GM18870 (cell line): ENCODE results near the gene AKAP13.
"Not testable (repeated sequence)": the region's sequence is repeated elsewhere in the genome, so short reads cannot be mapped to it uniquely, and the experiment has no call there.

Source experiments
- ATAC-seq: cut with Tn5 transposase; IDR thresholded peaks from one replicate; pipeline ENCODE4 v1.9.1; 2021; ENCODE audit warnings: moderate library complexity; ENCODE audit not compliant: unreplicated experiment

Gene AKAP13

GRCh38 chr15:85470563-85471271 lies 90.3 kb downstream of the AKAP13 start:
- ATAC-seq, result no peak

GRCh38 chr15:85472349-85472748 lies 91.9 kb downstream of the AKAP13 start:
- no peak for ATAC-seq

GRCh38 chr15:85473455-85473854 lies 93.1 kb downstream of the AKAP13 start:
- no peak for ATAC-seq

- ATAC-seq, result no peak
Observed at GRCh38 chr15:85474700-85475316, 94.4 kb downstream of the AKAP13 start.

GRCh38 chr15:85475317-85475701 lies 94.9 kb downstream of the AKAP13 start:
- no peak for ATAC-seq

GRCh38 chr15:85475711-85476110 lies 95.3 kb downstream of the AKAP13 start:
- ATAC-seq, result no peak

GRCh38 chr15:85477061-85477460 lies 96.7 kb downstream of the AKAP13 start:
- ATAC-seq, result no peak

GRCh38 chr15:85477730-85478129 lies 97.3 kb downstream of the AKAP13 start:
- ATAC-seq, result no peak

GRCh38 chr15:85479071-85479647 lies 98.8 kb downstream of the AKAP13 start:
- no peak for ATAC-seq

GRCh38 chr15:85480923-85481322 lies 100.5 kb downstream of the AKAP13 start:
- ATAC-seq, result no peak

- not testable (repeated sequence) for ATAC-seq
Observed at GRCh38 chr15:85481543-85481942, 101.1 kb downstream of the AKAP13 start.

GRCh38 chr15:85482894-85483293 lies 102.5 kb downstream of the AKAP13 start:
- no peak for ATAC-seq

GRCh38 chr15:85483955-85484354 lies 103.6 kb downstream of the AKAP13 start:
- not testable (repeated sequence) for ATAC-seq

- not testable (repeated sequence) for ATAC-seq
Observed at GRCh38 chr15:85484923-85485322, 104.5 kb downstream of the AKAP13 start.

- ATAC-seq, result peak; percentile 87
Observed at GRCh38 chr15:85485956-85486567, 105.7 kb downstream of the AKAP13 start.

GRCh38 chr15:85487796-85488195 lies 107.4 kb downstream of the AKAP13 start:
- ATAC-seq, result not testable (repeated sequence)

- ATAC-seq, result no peak
Observed at GRCh38 chr15:85488997-85489396, 108.6 kb downstream of the AKAP13 start.

- no peak for ATAC-seq
Observed at GRCh38 chr15:85489773-85490493, 109.5 kb downstream of the AKAP13 start.

- ATAC-seq, result no peak
Observed at GRCh38 chr15:85490856-85491255, 110.5 kb downstream of the AKAP13 start.

GRCh38 chr15:85491691-85492090 lies 111.3 kb downstream of the AKAP13 start:
- no peak for ATAC-seq

- no peak for ATAC-seq
Observed at GRCh38 chr15:85492406-85492805, 112.0 kb downstream of the AKAP13 start.
